ENCODE data around the gene COMMD6. TPM values are rescaled to one million over a fixed set of nuclear protein-coding genes. Genes with fewer than 3 reads are reported as not detected.

COMMD6 gene
- total RNA-seq: 68.7 and 69.0 TPM in 2 replicates

GRCh38 chr13:75537401-75538365 lies at the start of gene COMMD6:
Gene COMMD6, minus strand, starts transcription at chr13:75537841. Its CDS starts 36 bp downstream, at chr13:75537805.

GRCh38 chr13:75549262-75550158 lies 11.9 kb upstream of the COMMD6 start, which contains the start of gene UCHL3:
Gene UCHL3, plus strand, starts transcription at chr13:75549791. Its CDS starts 30 bp downstream, at chr13:75549821.

GRCh38 chr13:75482070-75482819 lies 55.4 kb downstream of the COMMD6 start, which contains the start of gene TBC1D4:
Gene TBC1D4, minus strand, starts transcription at chr13:75482169. Its CDS starts 402 bp downstream, at chr13:75481767.

Other genes starting within 250 kb of the COMMD6 start
- gene TBC1D4, start 55.7 kb downstream of the COMMD6 start, total RNA-seq: 37.6 and 45.3 TPM in 2 replicates
- gene UCHL3, start 11.9 kb upstream of the COMMD6 start, total RNA-seq: 29.6 and 52.5 TPM in 2 replicates
- 14.2 and 71.0 TPM in 2 replicates for gene LMO7, start 98.5 kb upstream of the COMMD6 start, total RNA-seq